NT2/D1 (cell line): ENCODE data around the gene PCGF6.

ENCODE experiments used
- SUZ12 ChIP-seq: IDR thresholded peaks from 2 replicates; pipeline ENCODE4 v1.6.1; 2011; ENCODE audit not compliant: insufficient read length, insufficient read depth; ENCODE audit errors: extremely low read depth
- YY1 ChIP-seq: IDR thresholded peaks from 2 replicates; pipeline ENCODE4 v1.6.1; 2011; ENCODE audit not compliant: insufficient read length, insufficient read depth
- ZNF274 ChIP-seq: IDR thresholded peaks from 2 replicates; pipeline ENCODE4 v1.6.1; 2011; ENCODE audit warnings: mild to moderate bottlenecking, low read depth, low read length

DNA sequence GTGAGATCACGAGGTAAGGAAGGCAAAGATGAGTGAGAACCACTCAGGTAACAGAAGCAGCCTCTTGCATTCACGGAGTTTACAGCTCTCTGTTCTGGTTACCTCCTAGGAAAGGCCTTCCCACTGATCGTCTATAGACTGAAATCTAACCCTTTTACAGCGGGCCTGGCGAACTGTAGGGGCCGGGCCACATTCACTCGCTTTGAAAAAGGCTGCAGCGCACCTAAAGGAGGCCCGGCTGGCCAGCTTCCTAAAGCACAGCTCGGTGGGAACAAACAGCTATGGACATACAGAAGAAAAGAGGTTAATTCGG is 44.8 kb upstream of the PCGF6 start:
- TF ChIP-seq YY1 (no peak), ZNF274 (no peak), SUZ12 (no peak)
